Activated B cell treated with CpG ODN at 0.5 μM for 24 hours (primary cell): ENCODE data around the gene TNFRSF17. TPM values are rescaled to one million over a fixed set of nuclear protein-coding genes. Genes with fewer than 3 reads are reported as not detected.
"Not testable (repeated sequence)": the region's sequence is repeated elsewhere in the genome, so short reads cannot be mapped to it uniquely, and the experiment has no call there.

Source experiments
- ATAC-seq: fragments of 200-7000 bp; cut with Tn5 transposase; one replicate; pipeline ENCODE4 v1.10.0; 2021; ENCODE audit warnings: low read depth, mild to moderate bottlenecking, moderate library complexity
- CTCF ChIA-PET: fragments of 350-600 bp; sonication (Branson Sonifier 250); formaldehyde crosslinking; loops from one replicate; lab custom pipeline; 2021; ENCODE audit warnings: antibody characterized with exemption; lab: Charles Lee
- POLR2A ChIA-PET: fragments of 350-600 bp; sonication (Branson Sonifier 250); formaldehyde crosslinking; loops from one replicate; lab custom pipeline; 2021; ENCODE audit warnings: antibody characterized with exemption; lab: Charles Lee
- DNase-seq: peaks from one replicate; pipeline ENCODE4 v3.0.0; 2022
- H3K27ac Mint-ChIP-seq: one replicate; pipeline ENCODE4 v1.8.0; 2020; ENCODE audit warnings: mixed read lengths
- H3K27me3 Mint-ChIP-seq: one replicate; pipeline ENCODE4 v1.8.0; 2021; ENCODE audit warnings: mixed read lengths
- H3K36me3 Mint-ChIP-seq: one replicate; pipeline ENCODE4 v1.8.0; 2021; ENCODE audit warnings: low read depth, mixed read lengths
- H3K4me1 Mint-ChIP-seq: one replicate; pipeline ENCODE4 v1.8.0; 2021; ENCODE audit warnings: mixed read lengths
- H3K4me3 Mint-ChIP-seq: one replicate; pipeline ENCODE4 v1.8.0; 2020; ENCODE audit warnings: mild to moderate bottlenecking, mixed read lengths
- H3K9me3 Mint-ChIP-seq: one replicate; pipeline ENCODE4 v1.8.0; 2020; ENCODE audit warnings: mixed read lengths
- intact Hi-C: fragments of 100-400 bp; cut with micrococcal nuclease; formaldehyde crosslinking; loops from one replicate; pipeline ENCODE4 v1.15.1; 2024
- total RNA-seq: library from RNA; stranded (reverse); gene quantifications from 2 replicates; pipeline ENCODE4 v1.2.3, GENCODE V29; 2022
- TF ChIP-seq, protein P1 (sequence below): fragments of 200-600 bp; IDR thresholded peaks from one replicate; pipeline ENCODE4 v1.8.0; 2022; ENCODE audit warnings: antibody characterized with exemption, mild to moderate bottlenecking

Gene TNFRSF17
- total RNA-seq, 1 donor from 2014 or later = 8.0 TPM

GRCh38 chr16:11955713-11956123 lies 9.3 kb upstream of the TNFRSF17 start:
- H3K4me3 Mint-ChIP-seq = no peak overlapping the region
- intact Hi-C loops = no loop called here
- no peak for DNase-seq
- H3K27ac Mint-ChIP-seq = no peak overlapping the region
- no peaks in the 10 kb centered on the region for H3K27me3 Mint-ChIP-seq
- ChIA-PET CTCF (interaction anchor here (3.1 kb wide), 1 partner anchor 113 kb away, joined by 11 read pairs; no protein-coding TSS in a partner anchor), POLR2A (no interaction called here)
- H3K36me3 Mint-ChIP-seq = no peaks in the 10 kb centered on the region
- H3K4me1 Mint-ChIP-seq = peaks cover 22% of the 10 kb centered on the region
- TF ChIP-seq, protein P1, sequence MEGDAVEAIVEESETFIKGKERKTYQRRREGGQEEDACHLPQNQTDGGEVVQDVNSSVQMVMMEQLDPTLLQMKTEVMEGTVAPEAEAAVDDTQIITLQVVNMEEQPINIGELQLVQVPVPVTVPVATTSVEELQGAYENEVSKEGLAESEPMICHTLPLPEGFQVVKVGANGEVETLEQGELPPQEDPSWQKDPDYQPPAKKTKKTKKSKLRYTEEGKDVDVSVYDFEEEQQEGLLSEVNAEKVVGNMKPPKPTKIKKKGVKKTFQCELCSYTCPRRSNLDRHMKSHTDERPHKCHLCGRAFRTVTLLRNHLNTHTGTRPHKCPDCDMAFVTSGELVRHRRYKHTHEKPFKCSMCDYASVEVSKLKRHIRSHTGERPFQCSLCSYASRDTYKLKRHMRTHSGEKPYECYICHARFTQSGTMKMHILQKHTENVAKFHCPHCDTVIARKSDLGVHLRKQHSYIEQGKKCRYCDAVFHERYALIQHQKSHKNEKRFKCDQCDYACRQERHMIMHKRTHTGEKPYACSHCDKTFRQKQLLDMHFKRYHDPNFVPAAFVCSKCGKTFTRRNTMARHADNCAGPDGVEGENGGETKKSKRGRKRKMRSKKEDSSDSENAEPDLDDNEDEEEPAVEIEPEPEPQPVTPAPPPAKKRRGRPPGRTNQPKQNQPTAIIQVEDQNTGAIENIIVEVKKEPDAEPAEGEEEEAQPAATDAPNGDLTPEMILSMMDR = no peak
- no peaks in the 10 kb centered on the region for H3K9me3 Mint-ChIP-seq
- ATAC-seq = no peak

DNA sequence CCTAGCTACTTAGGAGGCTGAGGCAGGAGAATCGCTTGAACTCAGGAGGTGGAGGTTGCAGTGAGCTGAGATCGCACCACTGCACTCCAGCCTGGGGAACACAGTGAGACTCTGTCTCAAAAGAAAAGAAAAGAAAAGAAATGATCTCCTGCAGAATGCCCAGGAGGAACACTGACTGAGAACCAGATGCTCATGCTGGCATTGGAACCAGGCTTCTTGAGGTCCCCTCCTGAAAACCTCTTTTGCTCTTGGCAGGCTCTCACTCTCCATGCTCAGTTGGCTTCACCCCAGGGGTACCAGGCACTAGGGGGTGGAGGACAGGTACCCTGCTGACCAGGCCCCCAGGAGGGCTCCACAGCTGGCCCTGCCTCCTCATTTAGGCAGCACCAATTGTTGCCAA lies 8.5 kb upstream of the TNFRSF17 start:
- Mint-ChIP-seq H3K36me3 (no peaks in the 10 kb centered on the region), H3K4me1 (peaks cover 22% of the 10 kb centered on the region), H3K4me3 (no peak overlapping the region), H3K27ac (no peak overlapping the region), H3K27me3 (no peaks in the 10 kb centered on the region), H3K9me3 (no peaks in the 10 kb centered on the region)
- ATAC-seq = no peak
- POLR2A ChIA-PET = no interaction called here
- TF ChIP-seq, protein P1 = no peak
- CTCF ChIA-PET = no interaction called here
- intact Hi-C loops = no loop called here
- DNase-seq = no peak

GRCh38 chr16:11957591-11958395 lies 7.2 kb upstream of the TNFRSF17 start:
- no peak for ATAC-seq

GRCh38 chr16:11962457-11962856 lies 2.6 kb upstream of the TNFRSF17 start:
- H3K27me3 Mint-ChIP-seq, intact Hi-C loops, H3K9me3 Mint-ChIP-seq, ATAC-seq, H3K36me3 Mint-ChIP-seq, DNase-seq, H3K4me3 Mint-ChIP-seq: not testable (repeated sequence)
- POLR2A ChIA-PET = interaction anchor here (0.6 to 4.4 kb wide), 6 partner anchors 17 to 367 kb away, joined by 3 to 97 read pairs (median 3); partner anchors contain the start of gene SNX29
- CTCF ChIA-PET = interaction anchor here (1.0 kb wide), 1 partner anchor 105 kb away, joined by 3 read pairs; no protein-coding TSS in a partner anchor
- Mint-ChIP-seq H3K27ac (peak overlapping the region; percentile 61), H3K4me1 (peaks cover 67% of the 10 kb centered on the region)

More at GRCh38 chr16:11957591-11958395, 7.2 kb upstream of the TNFRSF17 start:
- DNase-seq = no peak
- intact Hi-C loops = loop anchor here (2.0 kb wide), 1 partner anchor 19 kb away; the partner anchor contains the start of gene SNX29
- CTCF ChIA-PET = interaction anchor here (1.1 to 2.6 kb wide), 3 partner anchors 9 to 110 kb away, joined by 3 to 20 read pairs (median 7); no protein-coding TSS in a partner anchor
- peaks cover 27% of the 10 kb centered on the region for H3K4me1 Mint-ChIP-seq
- H3K36me3 Mint-ChIP-seq = no peaks in the 10 kb centered on the region
- H3K4me3 Mint-ChIP-seq = no peak overlapping the region
- H3K9me3 Mint-ChIP-seq = no peaks in the 10 kb centered on the region
- POLR2A ChIA-PET = interaction anchor here (0.7 to 2.3 kb wide), 7 partner anchors 11 to 76 kb away, joined by 3 to 16 read pairs (median 6); partner anchors contain the start of gene SNX29
- TF ChIP-seq, protein P1 = no peak
- H3K27me3 Mint-ChIP-seq = no peaks in the 10 kb centered on the region
- H3K27ac Mint-ChIP-seq = no peak overlapping the region

DNA sequence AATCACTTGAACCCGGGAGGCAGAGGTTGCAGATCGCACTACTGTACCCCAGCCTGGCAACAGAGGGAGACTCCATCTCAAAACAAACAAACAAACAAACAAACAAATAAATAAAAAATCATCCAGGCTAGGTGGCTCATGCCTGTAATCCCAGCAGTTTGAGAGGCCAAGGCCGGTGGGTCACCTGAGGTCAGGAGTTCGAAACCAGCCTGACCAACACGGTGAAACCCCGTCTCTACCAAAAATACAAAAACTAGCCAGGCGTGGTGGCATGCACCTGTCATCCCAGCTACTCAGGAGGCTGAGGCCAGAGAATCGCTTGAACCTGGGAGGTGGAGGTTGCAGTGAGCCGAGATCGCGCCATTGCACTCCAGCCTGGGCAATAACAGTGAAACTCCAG lies 2.0 kb upstream of the TNFRSF17 start:
- H3K27me3 Mint-ChIP-seq, H3K9me3 Mint-ChIP-seq, H3K4me3 Mint-ChIP-seq, intact Hi-C loops, H3K36me3 Mint-ChIP-seq, ATAC-seq, DNase-seq: not testable (repeated sequence)
- ChIA-PET CTCF (interaction anchor here (1.0 kb wide), 1 partner anchor 105 kb away, joined by 3 read pairs; no protein-coding TSS in a partner anchor), POLR2A (interaction anchor here (0.7 to 4.4 kb wide), 3 partner anchors 16 to 105 kb away, joined by 3 to 97 read pairs (median 3); partner anchors contain the start of gene SNX29)
- peak overlapping the region; percentile 90 for H3K27ac Mint-ChIP-seq
- peaks cover 72% of the 10 kb centered on the region for H3K4me1 Mint-ChIP-seq
